ENCODE measurements around the gene FARP1. TPM values are rescaled to one million over a fixed set of nuclear protein-coding genes. Genes with fewer than 3 reads are reported as not detected.

The FARP1 gene
- total and polyA plus RNA-seq, 2 of the 13 experiments (the other 11 are each of a cell fraction or from before 2014, with no cell fraction given) = 70.6 to 126 TPM

DNA sequence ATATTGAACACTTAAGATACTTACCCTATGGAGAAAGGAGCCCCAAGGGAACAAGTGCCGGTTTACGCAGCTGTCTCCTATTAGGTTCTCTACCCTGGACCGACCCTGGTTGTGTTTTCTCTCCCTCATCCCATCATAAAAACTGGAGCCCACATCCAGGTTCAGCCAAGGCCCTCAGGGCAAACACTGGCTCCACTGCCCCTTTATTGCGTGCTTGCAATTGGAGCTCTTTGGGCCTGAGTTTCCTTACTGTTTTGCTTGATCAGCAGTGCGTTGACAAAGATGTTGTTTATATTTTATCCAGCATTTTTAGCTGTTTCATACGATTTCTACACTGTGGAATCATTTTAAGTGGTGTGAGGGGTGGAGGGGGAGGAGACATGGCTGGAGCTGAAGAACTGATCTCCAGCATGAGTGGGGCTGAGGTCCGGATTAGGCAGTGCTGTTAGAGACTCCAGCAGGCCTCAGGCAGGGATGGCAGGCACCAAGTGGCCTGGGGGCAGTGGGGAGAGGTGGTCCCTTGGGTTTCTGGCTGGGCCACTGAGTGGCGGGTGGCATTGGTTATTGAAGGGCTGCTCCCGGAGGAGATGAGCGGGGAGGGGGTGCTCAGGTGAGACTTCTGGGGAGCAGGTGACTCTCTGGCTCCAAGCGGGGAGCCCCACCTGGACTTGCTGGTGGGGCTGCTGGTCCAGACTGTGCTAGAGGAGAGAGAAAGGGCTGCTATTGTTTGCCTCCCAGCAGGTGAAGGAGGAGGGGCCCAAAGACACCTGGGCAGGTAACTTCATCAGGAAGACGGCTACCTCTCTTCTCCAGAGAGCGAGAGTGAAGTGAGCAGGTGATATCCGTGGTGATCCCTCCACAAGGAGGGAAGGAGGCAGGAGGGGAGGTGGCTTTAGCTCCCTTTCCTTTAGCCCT, 96.5 kb downstream of the FARP1 start:
- BruUV-seq (replicated peaks) = no TSS peak
- no peaks in the 10 kb centered on the region for H3K27me3 ChIP-seq (ENCODE audit: control insufficient read depth in 1 of 2, insufficient read depth in 2 of 2, low read length in 2 of 2)
- no peak for FAIRE-seq
- peaks cover 64% of the 10 kb centered on the region for H3K4me1 ChIP-seq (ENCODE audit: insufficient read depth, low read length)
- POLR2A ChIA-PET = no interaction called here
- H4K20me1 ChIP-seq (ENCODE audit: insufficient read depth, low read length) = peaks cover 36% of the 10 kb centered on the region
- H3K4me3 ChIP-seq (replicated peaks in 1 of 3; ENCODE audit: insufficient read depth in 1 of 3, low read depth in 2 of 3, low read length in 3 of 3) = no peak overlapping the region
- ATAC-seq = peak; percentile 15; the same call in 1 of the 3 replicates
- no peaks in the 10 kb centered on the region for H3K9me3 ChIP-seq (ENCODE audit: low read length)
- no peak for DNase-seq (ENCODE audit: low spot score)
- in situ Hi-C loops (cut with HindIII; ENCODE audit: extremely low pct_ligation_motif_present, low pct_unique_long_range_greater_than_20kb) = no loop called here
- no peak overlapping the region for H3K9ac ChIP-seq (ENCODE audit: insufficient read depth, low read depth, low read length)
- H2AFZ ChIP-seq (ENCODE audit: low read length) = no peak overlapping the region
- H3K79me2 ChIP-seq (ENCODE audit: insufficient read depth, low read length) = peaks cover 87% of the 10 kb centered on the region
- TF ChIP-seq, protein P1, sequence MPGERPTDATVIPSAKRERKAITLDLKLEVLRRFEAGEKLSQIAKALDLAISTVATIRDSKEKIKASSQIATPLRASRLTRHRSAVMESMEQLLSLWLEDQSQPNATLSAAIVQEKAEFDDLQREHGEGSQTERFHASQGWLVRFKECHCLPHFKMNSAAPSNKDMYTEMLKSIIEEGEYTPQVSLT (CRISPR knock-in tag; IDR thresholded peaks at IDR 0.05; ENCODE audit: borderline replicate concordance, low read depth) = no peak
- TF ChIP-seq AGO2 (optimal IDR thresholded peaks at IDR 0.05; ENCODE audit: low read depth, low read length) = peak; percentile 45
- H3K27ac ChIP-seq (ENCODE audit: extremely low read length, insufficient read depth, low read length) = no peak overlapping the region
- peaks cover 9 to 50% of the 10 kb centered on the region in 2 experiments for H3K36me3 ChIP-seq (replicated peaks in 1 of 2; ENCODE audit: control insufficient read depth in 1 of 2, insufficient read depth in 2 of 2, low read length in 2 of 2)
- CTCF ChIA-PET (ENCODE audit: low intra/inter-chr PET ratio, low total read pairs) = no interaction called here
- H3K4me2 ChIP-seq (ENCODE audit: low read depth, low read length) = no peak overlapping the region
- 97% methylated on average over 13 of the region's 14 CpGs for WGBS (ENCODE audit: low lambda C conversion rate)
- intact Hi-C loops (cut with micrococcal nuclease; ENCODE audit: unreplicated experiment) = no loop called here

- ChIA-PET POLR2A (no interaction called here), CTCF (ENCODE audit: low intra/inter-chr PET ratio, low total read pairs) (no interaction called here)
- H3K79me2 ChIP-seq (ENCODE audit: insufficient read depth, low read length) = peaks cover 86% of the 10 kb centered on the region
- FAIRE-seq (no peak), ATAC-seq (no peak; the same call in 2 of the 3 replicates), DNase-seq (ENCODE audit: low spot score) (no peak)
- H4K20me1 ChIP-seq (ENCODE audit: insufficient read depth, low read length) = peaks cover 29% of the 10 kb centered on the region
- H3K36me3 ChIP-seq (replicated peaks in 1 of 2; ENCODE audit: control insufficient read depth in 1 of 2, insufficient read depth in 2 of 2, low read length in 2 of 2) = peaks cover 9 to 46% of the 10 kb centered on the region in 2 experiments
- no peak overlapping the region for H3K9ac ChIP-seq (ENCODE audit: insufficient read depth, low read depth, low read length)
- in situ Hi-C loops (cut with HindIII; ENCODE audit: extremely low pct_ligation_motif_present, low pct_unique_long_range_greater_than_20kb) (no loop called here), intact Hi-C loops (cut with micrococcal nuclease; ENCODE audit: unreplicated experiment) (no loop called here)
- no peak overlapping the region for H3K27ac ChIP-seq (ENCODE audit: extremely low read length, insufficient read depth, low read length)
- no peak overlapping the region for H3K4me3 ChIP-seq (replicated peaks in 1 of 3; ENCODE audit: insufficient read depth in 1 of 3, low read depth in 2 of 3, low read length in 3 of 3)
- 96% methylated on average over 12 of the region's 12 CpGs for WGBS (ENCODE audit: low lambda C conversion rate)
- no peak overlapping the region for H3K4me2 ChIP-seq (ENCODE audit: low read depth, low read length)
- H3K9me3 ChIP-seq (ENCODE audit: low read length) = no peaks in the 10 kb centered on the region
- H3K4me1 ChIP-seq (ENCODE audit: insufficient read depth, low read length) = peaks cover 71% of the 10 kb centered on the region
- H2AFZ ChIP-seq (ENCODE audit: low read length) = no peak overlapping the region
- no TSS peak for BruUV-seq (replicated peaks)
- H3K27me3 ChIP-seq (ENCODE audit: control insufficient read depth in 1 of 2, insufficient read depth in 2 of 2, low read length in 2 of 2) = no peaks in the 10 kb centered on the region
- TF ChIP-seq HDAC6 (IDR thresholded peaks at IDR 0.05; ENCODE audit: low read depth, low read length) (no peak), ZNF646 (CRISPR knock-in tag; IDR thresholded peaks at IDR 0.05) (no peak), AHR (CRISPR knock-in tag; IDR thresholded peaks at IDR 0.05) (no peak), ZNF737 (CRISPR knock-in tag; IDR thresholded peaks at IDR 0.05; ENCODE audit: borderline replicate concordance) (no peak), MEF2D (CRISPR knock-in tag; IDR thresholded peaks at IDR 0.05) (no peak)
- TF ChIP-seq, protein P2, sequence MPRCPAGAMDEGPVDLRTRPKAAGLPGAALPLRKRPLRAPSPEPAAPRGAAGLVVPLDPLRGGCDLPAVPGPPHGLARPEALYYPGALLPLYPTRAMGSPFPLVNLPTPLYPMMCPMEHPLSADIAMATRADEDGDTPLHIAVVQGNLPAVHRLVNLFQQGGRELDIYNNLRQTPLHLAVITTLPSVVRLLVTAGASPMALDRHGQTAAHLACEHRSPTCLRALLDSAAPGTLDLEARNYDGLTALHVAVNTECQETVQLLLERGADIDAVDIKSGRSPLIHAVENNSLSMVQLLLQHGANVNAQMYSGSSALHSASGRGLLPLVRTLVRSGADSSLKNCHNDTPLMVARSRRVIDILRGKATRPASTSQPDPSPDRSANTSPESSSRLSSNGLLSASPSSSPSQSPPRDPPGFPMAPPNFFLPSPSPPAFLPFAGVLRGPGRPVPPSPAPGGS (CRISPR knock-in tag; IDR thresholded peaks at IDR 0.05) = no peak
Measured at GRCh38 chr13:98240135-98240534, 97.2 kb downstream of the FARP1 start.

Measured in HepG2 (cell line).